Mesenteric fat pad (tissue), 1 donor: ENCODE data around the gene PPP3CA. TPM values are rescaled to one million over a fixed set of nuclear protein-coding genes. Genes with fewer than 3 reads are reported as not detected.

ENCODE experiments used
- DNase-seq: peaks from one replicate; pipeline ENCODE4 v3.0.0-alpha.2; 2020; ENCODE audit warnings: low spot score
- total RNA-seq: library from RNA; stranded (reverse); fragmentation: NEBNext Ultra II Directional; extraction: Animal tissue kit (Norgen Biotek cat#: 25700); gene quantifications from one replicate; pipeline ENCODE4 v1.2.1, GENCODE V29; 2021
- donor health status: DM: yes; HTN: yes; CAD: no.

The PPP3CA gene
- total RNA-seq, 1 donor from 2014 or later, result 50.2 TPM

DNA sequence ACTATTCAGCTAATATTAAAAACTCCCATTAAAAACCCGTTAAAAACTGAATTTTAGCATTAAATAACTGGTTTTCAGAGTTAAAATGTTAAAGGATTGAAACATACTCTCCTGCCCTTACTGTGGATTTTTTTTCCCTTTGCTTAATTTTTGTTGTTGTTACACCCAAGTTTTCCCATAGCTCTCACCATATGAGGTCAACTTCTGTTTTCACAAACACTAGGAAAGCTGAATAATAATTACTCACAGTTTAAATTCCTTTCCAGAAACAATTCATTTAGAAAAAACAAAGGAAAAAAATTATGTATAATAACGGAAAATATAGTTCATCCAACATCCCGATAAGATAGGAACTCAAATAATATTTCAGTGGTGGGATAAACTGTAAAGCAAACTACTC is 129.0 kb downstream of the PPP3CA start:
- no peak for DNase-seq

DNA sequence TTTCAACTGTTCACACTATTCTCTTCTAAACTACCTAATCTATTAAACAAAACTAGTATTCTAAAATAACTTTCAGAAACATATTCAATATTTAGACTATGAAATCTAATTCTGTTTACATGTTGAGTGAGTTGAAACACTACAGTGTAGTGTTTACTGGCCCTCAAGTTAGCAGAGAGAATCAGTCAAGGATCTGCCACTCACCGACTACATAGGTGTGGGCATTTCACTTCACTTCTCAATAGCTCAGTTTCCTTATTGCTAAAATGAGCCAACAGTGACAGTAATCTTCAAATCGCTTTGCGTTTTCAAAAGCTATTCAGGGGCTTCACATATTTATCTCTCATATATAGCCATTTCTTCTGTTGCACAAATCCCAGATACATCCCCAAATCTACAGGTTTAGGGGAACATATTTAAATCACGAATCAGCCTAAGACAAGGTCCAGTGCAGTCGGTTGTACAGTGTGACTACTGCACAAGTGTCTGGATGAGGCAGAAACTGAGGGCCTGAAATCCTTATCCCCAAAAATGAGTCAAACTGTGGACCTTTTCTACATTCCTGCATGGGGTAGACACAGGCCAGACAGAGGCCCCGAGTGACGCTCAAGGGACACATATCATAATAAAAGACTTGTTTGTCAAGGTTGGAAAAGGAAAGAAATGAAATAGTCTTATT is 129.8 kb downstream of the PPP3CA start:
- DNase-seq, result no peak

DNA sequence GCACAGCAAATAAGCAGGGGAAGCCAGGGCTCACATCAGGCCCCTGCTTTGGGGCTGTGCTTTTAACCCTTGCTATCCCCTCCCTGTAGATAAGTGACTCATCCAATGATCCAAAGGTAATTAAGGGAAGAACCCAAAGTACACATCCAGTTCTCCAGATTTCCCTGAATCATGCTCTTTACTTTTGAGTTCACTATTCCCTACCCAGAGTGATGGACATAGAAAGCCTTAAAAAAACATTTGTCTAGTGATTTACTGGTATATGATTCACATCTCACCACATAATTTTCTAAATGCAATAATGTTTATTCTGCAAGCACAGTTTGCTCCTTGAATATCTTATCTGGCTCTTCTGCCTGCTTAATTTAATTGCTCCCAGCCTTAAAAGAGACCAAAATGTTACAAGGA is 136.2 kb downstream of the PPP3CA start:
- DNase-seq, result no peak

GRCh38 chr4:101210331-101210730 is 137.0 kb downstream of the PPP3CA start:
- DNase-seq, result no peak

DNA sequence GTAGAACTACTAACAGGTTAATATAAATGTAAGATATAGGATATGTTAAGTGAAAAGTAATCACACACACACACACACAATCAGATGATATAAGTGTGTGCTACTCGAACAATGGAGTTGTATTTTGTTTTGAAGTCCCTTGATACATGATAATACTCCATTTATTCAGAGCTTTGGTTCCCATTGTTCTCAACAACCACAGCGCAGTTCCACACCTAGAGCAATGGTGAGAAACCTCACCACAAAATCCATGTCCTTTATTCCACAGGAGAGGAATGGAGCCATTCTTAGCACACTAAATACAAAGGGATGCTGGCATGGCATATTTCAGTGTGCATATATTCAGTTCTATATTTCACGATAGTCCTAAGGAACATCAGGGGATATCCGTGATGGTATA is 139.2 kb downstream of the PPP3CA start:
- no peak for DNase-seq

GRCh38 chr4:101205916-101206315 is 141.4 kb downstream of the PPP3CA start:
- no peak for DNase-seq

GRCh38 chr4:101201421-101201820 is 145.9 kb downstream of the PPP3CA start:
- no peak for DNase-seq

DNA sequence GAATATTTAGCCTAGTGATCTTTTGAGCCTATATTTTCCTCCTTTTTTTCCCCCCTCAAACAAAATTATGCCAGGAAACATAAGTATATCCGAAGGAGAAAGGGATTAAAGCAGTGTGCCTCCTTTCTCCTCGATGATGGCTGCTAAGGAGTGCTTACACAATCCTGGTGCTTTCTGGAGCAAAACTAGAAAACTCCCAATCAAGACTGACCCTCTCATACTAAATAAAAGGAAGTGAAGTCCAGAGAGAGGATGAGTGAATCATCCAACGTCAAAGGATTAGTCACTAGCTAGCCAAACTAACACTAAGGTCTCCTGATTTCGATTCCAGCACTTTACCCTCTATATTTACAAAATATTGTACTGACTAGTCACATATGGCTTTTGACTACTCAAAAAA is 146.8 kb downstream of the PPP3CA start:
- DNase-seq, result no peak

GRCh38 chr4:101199507-101200285 is 147.6 kb downstream of the PPP3CA start:
- DNase-seq, result no peak

DNA sequence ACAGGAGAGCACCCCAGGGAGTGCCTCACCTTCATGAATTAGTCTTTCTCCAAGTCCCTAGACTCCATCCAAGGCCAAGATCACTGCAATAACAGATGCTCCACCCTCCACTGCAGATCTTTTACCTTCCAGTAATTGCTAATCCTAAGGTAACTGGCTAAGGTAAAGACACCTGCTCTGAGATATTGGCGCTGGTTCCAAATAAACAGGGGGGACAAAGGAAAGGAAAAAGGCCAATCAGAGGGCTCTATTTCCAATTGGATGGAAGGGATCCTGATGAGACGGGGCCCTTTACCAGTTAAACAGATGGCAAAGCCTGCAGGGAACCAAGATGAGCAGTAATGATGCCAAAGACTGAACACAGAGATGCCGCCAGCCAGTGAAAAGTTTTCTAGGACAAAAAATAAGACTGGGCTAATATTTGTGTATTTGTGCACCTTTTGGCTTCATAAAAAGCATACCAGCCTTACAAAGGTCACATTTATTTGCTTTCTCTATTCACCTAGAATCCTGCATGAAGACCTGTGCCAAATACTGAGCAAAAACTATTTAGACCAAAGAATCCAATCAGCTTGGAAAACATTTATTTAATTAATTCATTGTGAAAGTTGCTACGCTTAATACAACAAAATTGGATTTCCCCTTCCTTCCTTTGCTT is 148.5 kb downstream of the PPP3CA start:
- no peak for DNase-seq

DNA sequence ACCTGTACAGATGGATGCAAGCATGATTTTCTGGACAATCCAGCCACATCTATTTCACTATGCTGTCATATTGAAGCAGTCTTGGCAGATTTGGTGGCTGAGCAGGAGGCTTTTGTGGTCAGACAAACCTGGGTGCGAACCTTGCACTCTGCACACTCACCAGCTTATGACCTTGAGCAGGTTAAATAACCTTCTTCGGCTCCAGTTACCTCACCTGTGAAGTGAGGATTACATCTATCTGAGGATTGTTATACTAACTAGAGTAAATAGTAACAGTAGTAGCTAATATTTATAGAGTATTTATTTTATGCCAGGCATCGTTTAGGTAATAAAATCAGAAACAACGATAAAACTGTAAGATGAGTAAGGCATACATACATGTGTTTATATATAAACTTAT is 150.0 kb downstream of the PPP3CA start:
- DNase-seq, result no peak

DNA sequence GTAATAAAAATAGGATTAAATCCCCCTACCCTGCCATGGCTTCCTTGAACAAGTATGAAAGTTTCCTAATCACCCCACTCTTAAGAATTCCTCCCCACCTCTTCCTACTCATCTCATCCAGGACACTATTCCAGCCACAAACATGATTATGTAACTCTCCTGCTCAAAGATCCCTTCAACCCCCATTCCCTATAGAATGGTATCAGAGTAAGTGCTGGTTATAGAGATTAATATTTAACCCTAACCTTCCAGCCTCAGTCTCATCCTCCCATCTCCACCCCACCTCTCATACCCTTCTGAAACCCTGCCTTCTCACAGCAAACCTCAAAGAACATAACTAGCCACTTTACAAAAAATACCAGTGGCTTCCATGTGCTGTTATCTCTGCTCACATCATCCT is 155.1 kb downstream of the PPP3CA start:
- DNase-seq, result no peak

DNA sequence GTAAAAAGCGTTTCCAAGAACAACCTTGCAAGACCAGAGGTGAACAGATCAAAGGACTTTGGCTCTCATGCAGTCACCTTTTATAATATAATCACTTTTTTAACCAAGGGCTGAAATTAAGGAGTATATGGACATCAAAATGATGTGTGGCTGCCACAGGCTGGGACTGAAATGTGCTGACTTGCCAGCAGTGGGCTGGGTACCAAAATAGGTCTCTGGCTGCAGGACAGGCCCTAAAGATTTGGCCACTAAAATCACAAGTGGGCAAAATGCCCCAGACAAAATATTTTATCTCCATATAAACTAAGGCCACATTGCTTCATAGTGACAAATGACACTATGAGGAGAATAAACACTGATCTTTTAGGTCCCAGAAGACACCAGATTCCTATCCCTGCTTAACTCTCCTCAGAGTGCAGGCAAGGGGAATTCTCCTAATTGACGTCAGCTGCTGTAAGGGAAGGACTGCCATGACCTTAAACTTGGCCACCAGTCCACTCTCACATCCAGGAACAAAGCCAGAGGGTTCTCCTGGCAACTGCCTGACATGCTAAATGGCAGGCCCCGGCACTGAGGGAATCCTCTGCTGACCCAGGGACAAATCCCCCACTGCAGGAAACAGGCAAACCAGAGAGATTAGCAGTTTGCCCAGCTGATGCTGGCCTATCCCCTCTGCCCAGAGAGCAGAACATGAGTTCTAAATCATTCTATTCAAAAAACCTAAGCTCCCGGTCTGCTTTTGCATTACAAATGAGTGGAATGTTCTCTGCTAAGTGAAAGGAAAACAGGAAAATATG is 155.8 kb downstream of the PPP3CA start:
- no peak for DNase-seq

GRCh38 chr4:101190751-101191150 is 156.6 kb downstream of the PPP3CA start:
- DNase-seq, result no peak

- DNase-seq, result no peak
These were observed 158.4 kb downstream of the PPP3CA start for GRCh38 chr4:101188906-101189305.

GRCh38 chr4:101187841-101188240 is 159.5 kb downstream of the PPP3CA start:
- DNase-seq, result no peak

DNA sequence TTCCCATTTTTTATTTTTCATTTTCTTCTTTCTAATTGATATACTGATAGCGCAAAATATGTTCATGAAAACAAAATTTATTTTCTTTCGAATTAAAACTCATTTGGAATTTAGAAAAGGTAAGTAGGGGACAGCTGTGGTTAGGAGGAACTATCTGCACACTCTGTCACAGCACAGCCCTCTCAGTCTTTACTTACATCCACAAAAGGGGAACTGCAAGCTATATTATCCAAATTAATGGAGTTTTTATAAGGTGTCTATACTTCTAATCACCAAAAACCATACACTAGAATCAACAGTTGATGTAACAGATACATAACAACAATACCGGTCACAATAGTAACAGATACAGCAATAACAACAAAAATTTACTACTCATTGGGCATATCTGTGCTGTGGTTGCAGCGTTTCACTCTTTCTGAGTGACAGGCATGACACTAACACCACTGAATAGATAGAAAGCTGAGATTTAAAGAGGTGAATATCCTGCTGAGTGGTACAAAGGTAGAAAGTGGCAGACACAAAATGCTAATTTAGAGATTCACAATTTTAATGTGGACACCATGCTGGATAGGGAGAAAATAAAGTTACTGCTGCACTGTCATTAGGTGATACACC is 160.7 kb downstream of the PPP3CA start:
- DNase-seq, result no peak

- no peak for DNase-seq
These were observed 162.7 kb downstream of the PPP3CA start for GRCh38 chr4:101184668-101185067.

DNA sequence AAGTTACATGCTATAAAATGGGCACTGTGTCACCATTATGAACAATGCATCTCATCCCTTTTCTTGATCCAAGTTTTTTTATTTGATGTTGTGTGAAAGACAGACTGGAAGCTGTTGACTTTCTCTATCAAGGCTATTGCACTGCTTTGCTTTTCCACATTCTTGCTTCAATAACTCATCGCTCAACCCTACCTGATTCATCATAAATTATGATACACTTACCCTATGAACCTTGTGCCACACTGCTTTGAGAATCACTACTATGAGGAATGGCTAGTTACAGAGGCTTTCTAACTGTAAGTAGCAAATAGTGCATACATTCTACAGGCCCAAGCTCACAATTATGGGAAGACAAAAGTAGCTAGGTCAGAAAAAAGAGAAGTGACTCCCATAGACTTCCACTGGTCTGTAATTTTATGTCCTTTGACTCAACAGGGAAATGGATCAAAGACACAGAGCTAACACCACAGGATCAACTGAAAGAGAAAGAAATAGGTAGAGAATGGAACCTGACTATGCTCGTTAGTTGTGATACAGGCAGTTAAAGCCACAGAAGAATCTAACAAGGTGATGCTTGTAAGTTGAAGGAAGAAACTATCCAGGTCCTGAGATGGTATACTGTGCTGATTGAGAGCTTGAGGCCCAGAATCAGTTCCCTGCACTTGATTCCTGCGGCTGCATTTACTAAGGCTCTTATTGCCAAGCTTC is 163.5 kb downstream of the PPP3CA start:
- no peak for DNase-seq

DNA sequence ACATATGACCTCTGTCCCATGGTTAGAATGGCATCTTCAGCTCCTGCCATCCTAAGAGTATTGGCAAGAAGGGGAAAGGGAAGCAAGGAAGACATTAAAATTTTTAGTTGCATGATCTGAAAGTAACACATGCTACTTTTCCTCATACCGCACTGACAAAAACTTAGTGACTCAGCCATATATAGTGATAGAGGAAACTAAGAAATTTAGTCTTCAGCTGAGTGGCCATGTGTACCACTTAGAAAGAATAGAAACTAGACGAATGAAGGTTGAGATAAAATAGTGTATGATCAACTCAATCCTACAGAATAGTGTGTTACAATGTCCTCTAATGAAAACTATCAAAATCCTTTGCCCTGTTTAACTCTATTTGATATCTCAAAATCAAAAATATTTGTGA is 164.1 kb downstream of the PPP3CA start:
- DNase-seq, result no peak
